Peyer's patch (tissue), 4 donors: ENCODE results near the gene AUP1.

ENCODE experiments used
- POLR2A ChIP-seq, 2 donors: fragments of 450-650 bp; IDR thresholded peaks; one replicate each; pipeline ENCODE4 v1.5.1; 2017; ENCODE audit warnings: antibody characterized with exemption in 2 of 2, mild to moderate bottlenecking in 2 of 2, moderate library complexity in 2 of 2
- TF ChIP-seq, protein P1 (sequence below), 6 experiments: fragments of 450-650 bp in 4 of 6; fragments of 200-600 bp in 2 of 6; sonication (generic) in 1 of 6; IDR thresholded peaks; one replicate each; pipeline ENCODE4 v1.5.1; 2017 to 2019; ENCODE audit warnings: antibody characterized with exemption in 6 of 6, mild to moderate bottlenecking in 3 of 6, moderate library complexity in 1 of 6

DNA sequence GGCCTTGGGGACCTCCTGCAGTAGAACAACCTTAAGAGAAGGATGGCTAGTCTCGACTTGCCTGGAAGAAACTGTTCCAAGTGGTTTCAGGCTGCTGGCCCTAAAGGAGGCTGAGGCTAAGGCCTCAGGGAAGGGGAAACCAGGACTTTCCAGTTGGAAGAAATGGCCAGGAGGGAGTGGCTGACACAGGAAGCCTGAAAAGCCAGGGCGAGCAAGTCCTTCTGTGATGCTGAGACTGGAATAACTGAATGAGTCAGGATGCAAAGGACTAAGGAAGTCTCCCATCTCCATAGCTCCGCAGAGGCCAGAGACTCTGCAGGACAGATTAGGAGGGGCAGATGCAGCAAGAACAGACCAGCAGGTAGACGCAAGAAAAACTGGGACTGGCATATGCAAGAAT lies 7.6 kb upstream of the AUP1 start:
- no peak for TF ChIP-seq POLR2A (IDR thresholded peaks at IDR 0.05)
- TF ChIP-seq, protein P1, sequence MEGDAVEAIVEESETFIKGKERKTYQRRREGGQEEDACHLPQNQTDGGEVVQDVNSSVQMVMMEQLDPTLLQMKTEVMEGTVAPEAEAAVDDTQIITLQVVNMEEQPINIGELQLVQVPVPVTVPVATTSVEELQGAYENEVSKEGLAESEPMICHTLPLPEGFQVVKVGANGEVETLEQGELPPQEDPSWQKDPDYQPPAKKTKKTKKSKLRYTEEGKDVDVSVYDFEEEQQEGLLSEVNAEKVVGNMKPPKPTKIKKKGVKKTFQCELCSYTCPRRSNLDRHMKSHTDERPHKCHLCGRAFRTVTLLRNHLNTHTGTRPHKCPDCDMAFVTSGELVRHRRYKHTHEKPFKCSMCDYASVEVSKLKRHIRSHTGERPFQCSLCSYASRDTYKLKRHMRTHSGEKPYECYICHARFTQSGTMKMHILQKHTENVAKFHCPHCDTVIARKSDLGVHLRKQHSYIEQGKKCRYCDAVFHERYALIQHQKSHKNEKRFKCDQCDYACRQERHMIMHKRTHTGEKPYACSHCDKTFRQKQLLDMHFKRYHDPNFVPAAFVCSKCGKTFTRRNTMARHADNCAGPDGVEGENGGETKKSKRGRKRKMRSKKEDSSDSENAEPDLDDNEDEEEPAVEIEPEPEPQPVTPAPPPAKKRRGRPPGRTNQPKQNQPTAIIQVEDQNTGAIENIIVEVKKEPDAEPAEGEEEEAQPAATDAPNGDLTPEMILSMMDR (IDR thresholded peaks at IDR 0.05) = no peak
